Thyroid gland (tissue), 4 donors: ENCODE measurements around the gene SLC25A18.

Experiments used
- POLR2A ChIP-seq, 2 donors: fragments of 450-650 bp; IDR thresholded peaks; one replicate each; pipeline ENCODE4 v1.6.1; 2017; ENCODE audit warnings: antibody characterized with exemption in 2 of 2, mild to moderate bottlenecking in 2 of 2, moderate library complexity in 1 of 2
- TF ChIP-seq, protein P1 (sequence below), 6 experiments: fragments of 200-600 bp in 3 of 6; fragments of 450-650 bp in 3 of 6; sonication (generic) in 3 of 6; IDR thresholded peaks; one replicate each; pipeline ENCODE4 v1.5.1; 2016 to 2019; ENCODE audit warnings: antibody characterized with exemption in 6 of 6, mild to moderate bottlenecking in 2 of 6, inconsistent platforms in 1 of 6, moderate library complexity in 1 of 6

DNA sequence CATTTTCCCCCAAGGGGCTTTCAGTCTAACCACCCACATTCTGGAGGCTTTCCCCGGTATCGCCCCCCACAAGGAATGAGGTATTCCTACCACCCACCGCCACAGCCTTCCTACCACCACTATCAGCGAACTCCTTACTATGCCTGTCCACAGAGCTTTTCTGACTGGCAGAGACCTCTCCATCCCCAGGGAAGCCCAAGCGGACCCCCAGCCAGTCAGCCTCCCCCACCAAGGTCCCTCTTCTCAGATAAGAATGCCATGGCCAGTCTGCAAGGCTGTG is 14.6 kb upstream of the SLC25A18 start:
- TF ChIP-seq, protein P1, sequence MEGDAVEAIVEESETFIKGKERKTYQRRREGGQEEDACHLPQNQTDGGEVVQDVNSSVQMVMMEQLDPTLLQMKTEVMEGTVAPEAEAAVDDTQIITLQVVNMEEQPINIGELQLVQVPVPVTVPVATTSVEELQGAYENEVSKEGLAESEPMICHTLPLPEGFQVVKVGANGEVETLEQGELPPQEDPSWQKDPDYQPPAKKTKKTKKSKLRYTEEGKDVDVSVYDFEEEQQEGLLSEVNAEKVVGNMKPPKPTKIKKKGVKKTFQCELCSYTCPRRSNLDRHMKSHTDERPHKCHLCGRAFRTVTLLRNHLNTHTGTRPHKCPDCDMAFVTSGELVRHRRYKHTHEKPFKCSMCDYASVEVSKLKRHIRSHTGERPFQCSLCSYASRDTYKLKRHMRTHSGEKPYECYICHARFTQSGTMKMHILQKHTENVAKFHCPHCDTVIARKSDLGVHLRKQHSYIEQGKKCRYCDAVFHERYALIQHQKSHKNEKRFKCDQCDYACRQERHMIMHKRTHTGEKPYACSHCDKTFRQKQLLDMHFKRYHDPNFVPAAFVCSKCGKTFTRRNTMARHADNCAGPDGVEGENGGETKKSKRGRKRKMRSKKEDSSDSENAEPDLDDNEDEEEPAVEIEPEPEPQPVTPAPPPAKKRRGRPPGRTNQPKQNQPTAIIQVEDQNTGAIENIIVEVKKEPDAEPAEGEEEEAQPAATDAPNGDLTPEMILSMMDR (IDR thresholded peaks at IDR 0.05) = no peak
- TF ChIP-seq POLR2A (IDR thresholded peaks at IDR 0.05) = no peak
